PC-9 (cell line): ENCODE results near the gene RNU6-1. TPM values are rescaled to one million over a fixed set of nuclear protein-coding genes. Genes with fewer than 3 reads are reported as not detected.

ENCODE experiments used
- BruUV-seq: library from RNA; stranded (reverse); fragments of 400-500 nt; replicated peaks from 2 replicates; lab custom pipeline; 2021; lab: Mats Ljungman, UMichigan
- CTCF ChIA-PET: fragments of 300-600 bp; sonication (Branson Sonifier 250); formaldehyde crosslinking; loops from one replicate; lab custom pipeline; 2022; ENCODE audit warnings: antibody characterized with exemption; lab: Charles Lee
- POLR2A ChIA-PET: fragments of 300-600 bp; sonication (Branson Sonifier 250); formaldehyde crosslinking; loops from one replicate; lab custom pipeline; 2022; ENCODE audit warnings: antibody characterized with exemption; ENCODE audit not compliant: unreplicated experiment; lab: Charles Lee
- DNase-seq, 2 experiments: peaks; one replicate each; pipeline versions ENCODE4 v3.0.0 to v3.0.0-alpha.2; 2015 to 2022; ENCODE audit warnings: mixed read lengths in 1 of 2
- H2AFZ ChIP-seq: fragments of 200-600 bp; sonication (generic); 2 replicates; pipeline ENCODE4 v1.8.1; 2017; ENCODE audit warnings: antibody characterized with exemption
- H3F3A ChIP-seq: fragments of 200-600 bp; sonication (generic); 2 replicates; pipeline ENCODE4 v1.8.1; 2017; ENCODE audit warnings: antibody characterized with exemption, mild to moderate bottlenecking, low read depth; ENCODE audit not compliant: insufficient read depth
- H3K27ac ChIP-seq: fragments of 200-600 bp; sonication (generic); 2 replicates; pipeline ENCODE4 v1.6.1; 2016; ENCODE audit warnings: mixed run types
- H3K27me3 ChIP-seq: fragments of 200-600 bp; sonication (generic); 2 replicates; pipeline ENCODE4 v1.6.1; 2016; ENCODE audit warnings: low read depth, mixed run types; ENCODE audit not compliant: insufficient read depth
- H3K36me3 ChIP-seq: fragments of 200-600 bp; sonication (generic); 2 replicates; pipeline ENCODE4 v1.6.1; 2016; ENCODE audit warnings: low read depth, mixed run types
- H3K4me1 ChIP-seq: fragments of 200-600 bp; sonication (generic); replicated peaks from 2 replicates; pipeline ENCODE4 v1.6.1; 2016; ENCODE audit warnings: mixed run types; ENCODE audit not compliant: insufficient read depth
- H3K4me2 ChIP-seq: fragments of 200-600 bp; sonication (generic); 2 replicates; pipeline ENCODE4 v1.6.1; 2017; ENCODE audit warnings: mixed run types
- H3K4me3 ChIP-seq: fragments of 200-600 bp; sonication (generic); 2 replicates; pipeline ENCODE4 v1.6.1; 2016; ENCODE audit warnings: mixed run types
- H3K79me2 ChIP-seq: fragments of 200-600 bp; sonication (generic); 2 replicates; pipeline ENCODE4 v1.6.1; 2017; ENCODE audit warnings: low read depth, mixed run types
- H3K9me2 ChIP-seq: fragments of 200-600 bp; sonication (generic); 2 replicates; pipeline ENCODE4 v1.8.1; 2017; ENCODE audit warnings: mild to moderate bottlenecking; ENCODE audit not compliant: insufficient read depth
- H3K9me3 ChIP-seq: fragments of 200-600 bp; sonication (generic); 2 replicates; pipeline ENCODE4 v1.8.1; 2016; ENCODE audit warnings: low read depth; ENCODE audit not compliant: insufficient read depth
- H4K20me1 ChIP-seq: fragments of 200-600 bp; sonication (generic); 2 replicates; pipeline ENCODE4 v1.8.1; 2017; ENCODE audit not compliant: insufficient read depth
- EZH2 ChIP-seq: fragments of 200-600 bp; sonication (generic); IDR thresholded peaks from 2 replicates; pipeline ENCODE4 v1.8.0; 2017; ENCODE audit warnings: antibody characterized with exemption, low read depth
- intact Hi-C: fragments of 100-400 bp; cut with micrococcal nuclease; formaldehyde crosslinking; loops from one replicate; pipeline ENCODE4 v1.10.0; 2022; ENCODE audit not compliant: unreplicated experiment
- total RNA-seq: library from RNA; stranded (reverse); gene quantifications from 2 replicates; pipeline ENCODE4 v1.2.3, GENCODE V29; 2021
- TF ChIP-seq, protein P1 (sequence below): fragments of 200-600 bp; sonication (generic); conservative IDR thresholded peaks from 2 replicates; pipeline ENCODE4 v1.6.1; 2017; ENCODE audit warnings: mixed run types, antibody characterized with exemption, mild to moderate bottlenecking, moderate library complexity

Gene RNU6-1
- total RNA-seq, 1 experiment from 2014 or later = not detected

DNA sequence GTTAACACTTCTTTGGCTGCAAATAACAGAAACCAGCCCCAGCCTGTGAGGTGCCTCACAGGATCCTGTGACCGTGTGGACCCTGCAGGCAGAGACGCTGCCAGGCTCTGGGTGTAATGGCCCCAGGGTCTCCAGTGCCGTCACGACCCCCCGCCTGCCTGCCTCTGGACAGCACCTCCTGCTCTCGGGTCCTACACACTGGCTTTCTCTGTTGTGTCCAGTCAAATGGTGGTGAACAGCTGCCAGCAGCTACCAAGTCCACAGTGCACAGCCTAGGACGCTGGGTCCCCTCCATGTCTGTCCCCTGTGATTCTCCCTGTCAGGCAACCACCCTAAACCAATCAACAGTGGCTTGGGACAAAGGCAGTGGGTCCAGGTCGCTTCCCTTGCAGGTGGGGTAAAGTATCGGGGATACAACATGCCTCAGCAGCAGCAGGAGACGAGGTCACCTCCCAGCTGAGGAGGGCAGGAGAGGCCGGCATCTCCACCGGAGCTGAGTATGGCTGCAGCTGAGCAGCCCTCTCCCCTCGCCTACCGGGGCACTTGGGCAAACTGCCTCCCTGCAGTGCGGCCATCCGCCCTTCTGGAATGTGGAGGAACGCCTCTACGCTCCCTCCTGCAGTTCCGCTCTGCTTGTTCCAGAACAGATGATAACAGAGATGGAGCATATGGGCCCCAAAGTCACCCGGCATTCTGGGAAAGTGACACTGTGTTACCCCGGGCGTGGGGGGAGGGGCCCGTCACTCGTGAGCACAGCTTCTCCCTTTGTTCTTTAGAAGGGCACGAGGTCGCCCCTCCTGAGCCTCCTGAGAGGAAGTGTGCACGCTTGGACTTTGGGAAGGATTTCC, 35.6 kb downstream of the RNU6-1 start:
- no peaks in the 10 kb centered on the region for H4K20me1 ChIP-seq
- no peaks in the 10 kb centered on the region for H3K9me3 ChIP-seq
- ChIA-PET POLR2A (no interaction called here), CTCF (no interaction called here)
- no peaks in the 10 kb centered on the region for H3K9me2 ChIP-seq
- H3K4me3 ChIP-seq = no peak overlapping the region
- no peak overlapping the region for H2AFZ ChIP-seq
- no peaks in the 10 kb centered on the region for H3K36me3 ChIP-seq
- H3K27me3 ChIP-seq = no peaks in the 10 kb centered on the region
- H3K27ac ChIP-seq = no peak overlapping the region
- no TSS peak for BruUV-seq
- H3K4me1 ChIP-seq = no peaks in the 10 kb centered on the region
- TF ChIP-seq, protein P1, sequence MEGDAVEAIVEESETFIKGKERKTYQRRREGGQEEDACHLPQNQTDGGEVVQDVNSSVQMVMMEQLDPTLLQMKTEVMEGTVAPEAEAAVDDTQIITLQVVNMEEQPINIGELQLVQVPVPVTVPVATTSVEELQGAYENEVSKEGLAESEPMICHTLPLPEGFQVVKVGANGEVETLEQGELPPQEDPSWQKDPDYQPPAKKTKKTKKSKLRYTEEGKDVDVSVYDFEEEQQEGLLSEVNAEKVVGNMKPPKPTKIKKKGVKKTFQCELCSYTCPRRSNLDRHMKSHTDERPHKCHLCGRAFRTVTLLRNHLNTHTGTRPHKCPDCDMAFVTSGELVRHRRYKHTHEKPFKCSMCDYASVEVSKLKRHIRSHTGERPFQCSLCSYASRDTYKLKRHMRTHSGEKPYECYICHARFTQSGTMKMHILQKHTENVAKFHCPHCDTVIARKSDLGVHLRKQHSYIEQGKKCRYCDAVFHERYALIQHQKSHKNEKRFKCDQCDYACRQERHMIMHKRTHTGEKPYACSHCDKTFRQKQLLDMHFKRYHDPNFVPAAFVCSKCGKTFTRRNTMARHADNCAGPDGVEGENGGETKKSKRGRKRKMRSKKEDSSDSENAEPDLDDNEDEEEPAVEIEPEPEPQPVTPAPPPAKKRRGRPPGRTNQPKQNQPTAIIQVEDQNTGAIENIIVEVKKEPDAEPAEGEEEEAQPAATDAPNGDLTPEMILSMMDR = no peak
- TF ChIP-seq EZH2 = no peak
- H3K79me2 ChIP-seq = no peaks in the 10 kb centered on the region
- no peaks in the 10 kb centered on the region for H3F3A ChIP-seq
- H3K4me2 ChIP-seq = no peak overlapping the region
- no peak for DNase-seq
- intact Hi-C loops = no loop called here

DNA sequence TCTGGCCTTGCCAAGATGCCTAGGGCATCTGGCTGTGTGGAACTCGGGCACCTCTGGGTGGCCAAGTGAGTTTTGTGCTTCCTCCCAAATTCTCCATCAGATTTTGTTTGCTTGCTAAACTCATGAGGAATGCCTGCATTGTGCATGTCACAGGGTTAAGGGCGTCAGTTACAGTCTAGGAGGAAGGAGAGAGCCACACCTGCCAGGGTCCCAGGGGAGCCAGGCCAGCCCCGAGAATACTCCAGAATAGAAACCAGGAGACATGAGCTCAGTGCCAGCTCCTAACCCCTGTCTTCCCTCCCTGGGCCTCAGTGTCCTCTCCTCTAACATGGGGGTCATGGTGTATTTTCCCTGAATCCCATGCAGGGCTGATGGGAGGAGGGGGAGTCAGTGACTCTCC, 36.5 kb downstream of the RNU6-1 start:
- POLR2A ChIA-PET = no interaction called here
- no peaks in the 10 kb centered on the region for H3K36me3 ChIP-seq
- H3K27me3 ChIP-seq = no peaks in the 10 kb centered on the region
- no peaks in the 10 kb centered on the region for H3K79me2 ChIP-seq
- H2AFZ ChIP-seq = no peak overlapping the region
- no peaks in the 10 kb centered on the region for H3K4me1 ChIP-seq
- no peaks in the 10 kb centered on the region for H3F3A ChIP-seq
- H3K4me3 ChIP-seq = no peak overlapping the region
- H3K27ac ChIP-seq = no peak overlapping the region
- intact Hi-C loops = no loop called here
- H3K9me3 ChIP-seq = no peaks in the 10 kb centered on the region
- no peaks in the 10 kb centered on the region for H4K20me1 ChIP-seq
- TF ChIP-seq, protein P1 = no peak
- no peak for TF ChIP-seq EZH2
- BruUV-seq = no TSS peak
- DNase-seq = no peak
- no peak overlapping the region for H3K4me2 ChIP-seq
- CTCF ChIA-PET = no interaction called here
- no peaks in the 10 kb centered on the region for H3K9me2 ChIP-seq

DNA sequence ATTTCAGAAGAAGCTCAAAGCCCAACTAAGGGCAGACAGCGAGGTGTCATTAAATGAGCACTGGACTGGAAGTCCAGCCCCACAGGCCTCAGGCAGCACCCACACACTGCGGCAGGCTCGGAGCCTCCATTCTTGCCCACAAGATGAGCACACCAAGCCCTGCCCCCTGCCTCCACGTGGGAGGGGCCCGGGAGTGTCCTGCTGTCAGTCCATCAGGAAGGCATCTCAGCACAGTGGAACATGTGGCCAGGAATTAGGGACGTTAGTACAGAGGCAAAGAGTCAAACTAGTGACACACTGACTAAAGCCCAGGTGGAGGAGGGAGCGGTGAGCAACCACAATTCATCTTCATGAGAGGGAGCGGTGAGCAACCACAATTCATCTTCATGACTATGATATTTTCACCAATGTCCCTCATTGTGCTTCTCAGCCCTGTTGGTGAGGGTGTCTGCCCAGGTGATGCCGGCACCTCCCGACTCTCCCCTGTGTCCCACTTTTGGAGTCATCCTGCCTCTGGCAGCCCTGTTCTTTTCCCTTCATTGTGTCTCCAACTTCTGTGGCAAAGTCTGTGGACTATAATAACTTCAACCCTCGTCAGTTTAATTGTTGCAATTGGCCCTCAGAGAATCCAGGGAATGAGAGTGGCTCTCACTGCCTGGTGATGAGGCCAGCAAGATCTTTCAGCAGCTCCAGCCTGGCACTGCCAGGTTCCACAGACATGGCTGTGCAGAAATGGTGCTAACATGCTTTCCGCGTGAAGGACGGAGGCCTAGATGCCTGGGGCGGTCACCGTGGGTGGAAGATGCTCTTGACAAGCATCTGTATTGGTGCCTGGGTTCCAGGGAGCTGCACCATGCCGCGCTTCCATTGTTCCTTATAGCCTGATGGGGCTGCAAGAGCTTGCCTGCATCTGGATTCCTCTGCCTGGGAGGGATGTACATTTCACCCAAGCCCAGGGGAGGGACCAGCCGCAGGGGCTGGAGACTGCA, 37.6 kb downstream of the RNU6-1 start:
- intact Hi-C loops = no loop called here
- no TSS peak for BruUV-seq
- no peaks in the 10 kb centered on the region for H3F3A ChIP-seq
- TF ChIP-seq EZH2 = no peak
- TF ChIP-seq, protein P1 = no peak
- H3K79me2 ChIP-seq = no peaks in the 10 kb centered on the region
- ChIA-PET POLR2A (no interaction called here), CTCF (no interaction called here)
- no peaks in the 10 kb centered on the region for H3K36me3 ChIP-seq
- H3K4me3 ChIP-seq = no peak overlapping the region
- H3K4me2 ChIP-seq = no peak overlapping the region
- no peaks in the 10 kb centered on the region for H3K27me3 ChIP-seq
- no peak for DNase-seq
- H3K9me2 ChIP-seq = no peaks in the 10 kb centered on the region
- no peak overlapping the region for H3K27ac ChIP-seq
- H4K20me1 ChIP-seq = no peaks in the 10 kb centered on the region
- H2AFZ ChIP-seq = no peak overlapping the region
- no peaks in the 10 kb centered on the region for H3K4me1 ChIP-seq
- no peaks in the 10 kb centered on the region for H3K9me3 ChIP-seq
